OCI-LY1 (cell line): Measurements from ENCODE around the gene ENDOV.

Experiments
- EZH2 ChIP-seq: fragments of 200-600 bp; sonication (generic), shearing (Covaris generic); IDR thresholded peaks from 2 replicates; pipeline ENCODE4 v1.8.0; 2017; ENCODE audit warnings: borderline replicate concordance, mixed run types, mild to moderate bottlenecking, antibody characterized with exemption, low read length, moderate library complexity, mixed read lengths
- TF ChIP-seq, protein P1 (sequence below): fragments of 200-600 bp; sonication (generic), shearing (Covaris generic); IDR thresholded peaks from 2 replicates; pipeline ENCODE4 v1.5.1; 2017; ENCODE audit warnings: mild to moderate bottlenecking, antibody characterized with exemption, low read length, moderate library complexity, mixed read lengths

DNA sequence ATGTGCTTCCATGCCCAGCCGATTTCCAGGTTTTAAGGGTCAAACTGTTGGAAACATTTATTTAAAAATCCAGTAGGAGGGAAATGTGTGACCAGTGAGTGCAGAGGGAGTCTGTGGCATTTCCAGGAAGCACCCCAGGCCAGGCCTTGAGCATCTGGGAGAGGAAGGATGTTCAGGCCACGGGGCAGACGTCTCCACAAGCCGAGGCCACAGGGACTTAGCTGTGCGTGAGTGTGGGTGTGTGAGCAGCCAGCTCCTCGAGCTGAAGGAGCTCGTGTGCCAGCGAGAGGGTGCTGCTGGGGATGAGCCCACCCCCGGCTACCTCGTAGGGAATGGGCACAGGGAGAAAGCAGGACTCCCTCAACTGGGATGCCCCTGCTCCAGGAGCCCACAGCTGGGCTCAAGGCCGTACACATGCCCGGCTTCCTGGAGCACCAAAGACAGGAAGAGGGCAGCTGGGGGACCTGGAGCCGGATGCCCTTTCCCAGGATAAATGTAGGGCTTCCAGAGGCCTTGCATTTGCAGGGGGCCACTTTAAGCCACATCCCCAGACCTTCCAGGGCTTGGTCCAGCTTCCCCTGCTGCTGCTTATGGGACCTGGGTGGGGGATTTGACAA, 48.9 kb downstream of the ENDOV start:
- TF ChIP-seq, protein P1, sequence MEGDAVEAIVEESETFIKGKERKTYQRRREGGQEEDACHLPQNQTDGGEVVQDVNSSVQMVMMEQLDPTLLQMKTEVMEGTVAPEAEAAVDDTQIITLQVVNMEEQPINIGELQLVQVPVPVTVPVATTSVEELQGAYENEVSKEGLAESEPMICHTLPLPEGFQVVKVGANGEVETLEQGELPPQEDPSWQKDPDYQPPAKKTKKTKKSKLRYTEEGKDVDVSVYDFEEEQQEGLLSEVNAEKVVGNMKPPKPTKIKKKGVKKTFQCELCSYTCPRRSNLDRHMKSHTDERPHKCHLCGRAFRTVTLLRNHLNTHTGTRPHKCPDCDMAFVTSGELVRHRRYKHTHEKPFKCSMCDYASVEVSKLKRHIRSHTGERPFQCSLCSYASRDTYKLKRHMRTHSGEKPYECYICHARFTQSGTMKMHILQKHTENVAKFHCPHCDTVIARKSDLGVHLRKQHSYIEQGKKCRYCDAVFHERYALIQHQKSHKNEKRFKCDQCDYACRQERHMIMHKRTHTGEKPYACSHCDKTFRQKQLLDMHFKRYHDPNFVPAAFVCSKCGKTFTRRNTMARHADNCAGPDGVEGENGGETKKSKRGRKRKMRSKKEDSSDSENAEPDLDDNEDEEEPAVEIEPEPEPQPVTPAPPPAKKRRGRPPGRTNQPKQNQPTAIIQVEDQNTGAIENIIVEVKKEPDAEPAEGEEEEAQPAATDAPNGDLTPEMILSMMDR, result no peak
- TF ChIP-seq EZH2, result no peak
